ENCODE measurements around the gene HIVEP1. TPM values are rescaled to one million over a fixed set of nuclear protein-coding genes. Genes with fewer than 3 reads are reported as not detected.
A peak's percentile ranks its signal among the peaks of the same experiment; 100 is the strongest.

Gene HIVEP1
- total and polyA plus RNA-seq, 2 of the 13 experiments (the other 11 are each of a cell fraction or from before 2014, with no cell fraction given) = 7.4 to 9.9 TPM

- WGBS (ENCODE audit: low lambda C conversion rate) = 55% methylated on average over 7 of the region's 7 CpGs
- in situ Hi-C loops (cut with HindIII; ENCODE audit: extremely low pct_ligation_motif_present, low pct_unique_long_range_greater_than_20kb) (loop anchor here (10.0 kb wide), 1 partner anchor 454 kb away; no protein-coding TSS in a partner anchor), intact Hi-C loops (cut with micrococcal nuclease; ENCODE audit: unreplicated experiment) (loop anchor here (1.0 to 2.0 kb wide), 5 partner anchors 83 to 496 kb away; no protein-coding TSS in a partner anchor)
- ATAC-seq (peak; percentile 90), FAIRE-seq (no peak), DNase-seq (ENCODE audit: low spot score) (peak; percentile 38)
- Histone ChIP-seq H3K4me2 (ENCODE audit: low read depth, low read length) (no peak overlapping the region), H3K36me3 (replicated peaks in 1 of 2; ENCODE audit: control insufficient read depth in 1 of 2, insufficient read depth in 2 of 2, low read length in 2 of 2) (no peaks in the 10 kb centered on the region), H3K4me3 (replicated peaks in 1 of 3; ENCODE audit: insufficient read depth in 1 of 3, low read depth in 2 of 3, low read length in 3 of 3) (no peak overlapping the region), H3K9ac (ENCODE audit: insufficient read depth, low read depth, low read length) (no peak overlapping the region), H4K20me1 (ENCODE audit: insufficient read depth, low read length) (no peaks in the 10 kb centered on the region), H3K9me3 (ENCODE audit: low read length) (no peaks in the 10 kb centered on the region), H3K27ac (ENCODE audit: extremely low read length, insufficient read depth, low read length) (no peak overlapping the region), H3K27me3 (ENCODE audit: control insufficient read depth in 1 of 2, insufficient read depth in 2 of 2, low read length in 2 of 2) (no peaks in the 10 kb centered on the region), H3K79me2 (ENCODE audit: insufficient read depth, low read length) (no peaks in the 10 kb centered on the region), H3K4me1 (ENCODE audit: insufficient read depth, low read length) (no peaks in the 10 kb centered on the region), H2AFZ (ENCODE audit: low read length) (no peak overlapping the region)
- POLR2A ChIA-PET = no interaction called here
- BruUV-seq (replicated peaks) = no TSS peak
- CTCF ChIA-PET (ENCODE audit: low intra/inter-chr PET ratio, low total read pairs) = interaction anchor here (1.0 to 1.8 kb wide), 5 partner anchors 83 to 457 kb away, joined by 3 to 12 read pairs (median 12); partner anchors contain the start of gene EDN1
- TF ChIP-seq ZFP36L2 (CRISPR knock-in tag; IDR thresholded peaks at IDR 0.05) (no peak), SMC3 (IDR thresholded peaks at IDR 0.05; ENCODE audit: low read length) (peak; percentile 47), ZBTB7B (CRISPR knock-in tag; IDR thresholded peaks at IDR 0.05) (peak; percentile 60; the same call in 1 of the 2 replicates), SYNCRIP (IDR thresholded peaks at IDR 0.05; ENCODE audit: insufficient read depth, low read depth, low read length) (no peak), FUBP1 (CRISPR knock-in tag; IDR thresholded peaks at IDR 0.05; ENCODE audit: borderline replicate concordance) (no peak), PATZ1 (CRISPR knock-in tag; IDR thresholded peaks at IDR 0.05) (peak; percentile 49; the same call in 1 of the 2 replicates), LBX2 (CRISPR knock-in tag; IDR thresholded peaks at IDR 0.05; ENCODE audit: borderline replicate concordance) (no peak), YEATS4 (CRISPR knock-in tag; IDR thresholded peaks at IDR 0.05; ENCODE audit: borderline replicate concordance) (no peak), ARID3A (IDR thresholded peaks at IDR 0.05; ENCODE audit: low read depth, low read length) (no peak), HNRNPLL (IDR thresholded peaks at IDR 0.05; ENCODE audit: low read depth, low read length, poor library complexity, severe bottlenecking) (no peak), ZNF792 (CRISPR knock-in tag; IDR thresholded peaks at IDR 0.05) (no peak), STAG1 (CRISPR knock-in tag; IDR thresholded peaks at IDR 0.05) (peak; percentile 88), GATAD1 (CRISPR knock-in tag; IDR thresholded peaks at IDR 0.05) (no peak), RAD21 (CRISPR knock-in tag; IDR thresholded peaks at IDR 0.05) (peak; percentile 70), ZBTB46 (CRISPR knock-in tag; IDR thresholded peaks at IDR 0.05; ENCODE audit: borderline replicate concordance) (no peak)
Measured at GRCh38 chr6:12150812-12151432, 138.8 kb downstream of the HIVEP1 start.

Data from HepG2 (cell line).